ENCODE measurements around the gene BOD1L2. TPM values are rescaled to one million over a fixed set of nuclear protein-coding genes. Genes with fewer than 3 reads are reported as not detected.

BOD1L2 gene
- total RNA-seq, 1 experiment from 2014 or later = not detected

GRCh38 chr18:57150081-57150480 is 3.2 kb downstream of the BOD1L2 start:
- DNase-seq (ENCODE audit: low spot score) = no peak

DNA sequence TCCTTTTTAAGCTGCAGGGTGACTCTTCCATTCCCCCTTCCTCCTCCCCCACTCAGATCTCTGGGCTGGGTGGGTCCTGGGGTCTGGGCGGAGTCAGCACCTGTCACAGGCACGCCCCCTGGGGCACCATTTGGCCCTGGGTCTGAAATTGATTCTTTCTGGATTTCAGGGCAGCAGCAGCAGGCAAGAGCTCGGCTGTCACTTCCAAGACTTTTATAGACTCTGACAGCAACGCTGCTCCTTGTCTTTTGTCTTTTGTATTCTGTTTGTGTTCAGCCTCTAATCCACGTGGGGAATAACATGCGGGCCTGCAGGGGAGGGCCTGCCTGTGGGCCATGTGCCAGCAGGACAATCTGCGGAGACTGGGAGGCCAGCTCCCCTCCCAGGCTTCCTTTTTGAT is 3.9 kb downstream of the BOD1L2 start:
- no peak for DNase-seq (ENCODE audit: low spot score)

DNA sequence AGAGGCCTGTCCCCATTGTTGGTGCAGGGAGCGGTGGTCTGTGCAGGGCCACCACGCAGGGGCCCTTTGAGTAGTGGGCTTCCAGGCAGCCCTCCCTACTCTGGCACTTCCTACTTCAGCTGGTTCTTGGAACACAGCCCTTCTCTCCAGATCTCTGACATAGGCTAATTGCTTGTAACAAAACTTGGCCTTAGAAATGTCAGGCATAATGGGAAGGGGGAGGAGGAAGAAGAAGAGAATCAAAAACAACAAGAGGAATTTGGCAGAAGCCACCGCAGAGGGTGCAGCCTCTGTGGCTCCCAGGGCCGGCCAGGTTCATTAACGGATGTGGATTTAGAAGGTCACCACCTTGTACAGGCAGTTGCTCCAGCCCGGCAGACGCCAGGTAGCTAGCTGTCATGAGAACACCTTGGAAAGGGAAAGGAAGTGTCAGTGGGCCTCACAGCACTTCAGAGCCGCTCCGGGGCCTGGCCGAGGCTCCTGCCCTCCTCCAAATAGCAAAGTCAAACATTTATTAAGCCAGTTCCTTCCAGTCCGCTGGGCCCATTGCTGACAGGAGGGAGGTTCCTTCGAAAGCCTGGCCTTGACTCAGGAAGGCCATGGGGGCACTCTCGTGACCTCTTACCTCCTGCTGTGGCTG is 7.4 kb downstream of the BOD1L2 start:
- DNase-seq (ENCODE audit: low spot score) = no peak

DNA sequence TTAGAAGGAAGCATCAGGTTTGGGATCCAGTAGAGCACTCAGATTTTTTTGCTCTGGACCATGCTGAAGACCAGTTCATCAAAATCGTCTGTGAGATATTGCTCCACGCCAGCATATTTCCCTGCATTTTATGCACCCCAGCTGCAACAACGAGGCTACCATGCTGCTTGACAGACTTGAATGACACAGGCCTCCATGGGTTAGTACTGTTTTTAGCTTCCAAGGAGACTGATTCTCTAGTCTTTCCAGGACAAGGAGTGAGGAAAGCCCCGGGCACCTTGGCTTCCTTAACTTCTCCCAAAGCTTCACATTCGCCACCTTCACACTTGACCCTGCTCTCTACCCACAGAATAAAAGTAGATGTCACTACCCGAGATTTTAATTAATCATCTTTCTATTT is 17.5 kb downstream of the BOD1L2 start:
- DNase-seq (ENCODE audit: low spot score) = no peak

DNA sequence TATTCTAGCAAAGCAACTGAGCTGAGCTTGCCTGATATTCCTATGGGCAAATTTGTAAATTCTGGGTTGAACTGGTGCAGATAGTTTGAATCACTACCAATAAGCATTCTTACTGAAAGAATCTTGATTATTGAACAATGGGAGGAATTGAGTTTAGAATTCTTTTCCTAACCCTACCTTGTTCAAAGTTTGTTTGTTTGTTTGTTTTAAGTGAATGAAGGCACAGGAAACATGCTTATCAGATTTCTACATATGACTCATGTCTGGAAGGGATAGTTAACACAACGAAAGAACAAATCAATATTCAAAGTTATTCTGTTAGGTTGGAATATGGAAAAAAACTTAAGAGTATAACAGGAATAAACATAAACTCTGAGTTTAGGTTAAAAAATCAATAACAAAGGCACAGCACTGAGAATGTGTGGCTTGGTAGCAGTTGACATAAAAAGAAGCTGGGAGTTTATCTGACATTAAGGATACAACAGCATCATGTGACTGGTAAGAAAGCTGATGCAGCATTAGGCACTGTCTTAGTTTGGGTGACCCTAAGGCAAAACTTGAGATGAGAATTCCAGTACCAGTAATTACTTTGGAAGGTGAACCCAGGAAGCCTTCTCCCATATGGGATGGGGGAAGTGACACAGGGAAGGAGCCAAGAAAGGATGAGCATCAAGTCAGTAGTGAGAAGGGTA is 20.9 kb downstream of the BOD1L2 start:
- no peak for DNase-seq (ENCODE audit: low spot score)

GRCh38 chr18:57171026-57171425 is 24.1 kb downstream of the BOD1L2 start:
- no peak for DNase-seq (ENCODE audit: low spot score)

GRCh38 chr18:57175532-57175931 is 28.6 kb downstream of the BOD1L2 start:
- no peak for DNase-seq (ENCODE audit: low spot score)

DNA sequence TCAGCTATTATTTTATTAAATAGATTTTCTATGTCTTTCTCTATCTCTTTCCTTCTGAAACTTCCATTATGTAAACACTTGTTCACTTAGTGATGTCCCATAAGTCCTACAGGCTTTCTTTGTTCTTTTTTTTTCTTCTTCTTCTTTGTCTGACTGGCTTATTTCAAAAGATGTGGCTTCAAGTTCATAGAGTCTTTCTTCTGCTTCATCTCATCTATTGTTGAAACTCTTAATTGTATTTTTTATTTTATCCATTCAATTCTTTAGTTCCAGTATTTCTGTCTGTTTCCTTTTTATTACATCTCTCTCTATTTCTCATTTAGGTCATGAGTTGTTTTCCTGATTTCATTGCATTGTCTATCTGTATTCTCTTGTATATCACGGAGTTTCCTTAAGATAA is 38.5 kb downstream of the BOD1L2 start:
- no peak for DNase-seq (ENCODE audit: low spot score)

DNA sequence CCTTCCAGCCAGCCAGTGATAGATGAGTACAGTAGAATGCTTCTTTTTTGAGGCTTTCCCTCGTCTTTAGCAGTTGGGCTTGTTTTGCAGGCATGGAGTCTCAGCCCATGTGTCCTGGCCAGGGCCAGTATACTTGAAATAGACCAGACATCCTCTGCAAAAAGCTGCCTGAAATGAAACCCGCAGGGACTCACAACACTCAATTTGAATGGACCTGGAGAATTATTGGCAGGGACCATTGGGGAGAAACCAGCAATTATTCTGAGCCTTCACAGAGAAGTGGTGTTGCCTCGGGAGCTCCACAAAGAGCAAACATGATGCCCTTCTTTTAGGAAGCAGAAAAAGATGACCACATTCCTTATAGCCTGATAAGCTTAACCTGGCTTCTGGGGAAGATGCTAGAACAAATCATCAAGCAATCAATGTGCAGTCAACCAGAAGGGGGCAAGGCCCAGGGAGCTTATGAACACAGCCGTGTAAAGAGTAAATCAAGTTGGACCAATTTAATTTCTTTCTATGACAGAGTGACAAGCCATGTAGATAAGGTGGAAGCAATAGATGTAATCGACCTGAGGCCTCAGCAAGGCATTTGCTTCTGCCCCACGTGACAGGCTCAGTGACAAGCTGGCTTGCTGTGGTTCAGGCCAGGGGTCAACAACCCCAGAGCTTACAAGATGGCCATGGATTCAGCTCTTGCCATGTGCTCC is 42.1 kb downstream of the BOD1L2 start:
- no peak for DNase-seq (ENCODE audit: low spot score)

- no peak for DNase-seq (ENCODE audit: low spot score)
These were observed 43.1 kb downstream of the BOD1L2 start for GRCh38 chr18:57190026-57190425.

GRCh38 chr18:57194070-57194469 is 47.2 kb downstream of the BOD1L2 start:
- no peak for DNase-seq (ENCODE audit: low spot score)

- no peak for DNase-seq (ENCODE audit: low spot score)
These were observed 47.7 kb downstream of the BOD1L2 start for GRCh38 chr18:57194622-57195021.

DNA sequence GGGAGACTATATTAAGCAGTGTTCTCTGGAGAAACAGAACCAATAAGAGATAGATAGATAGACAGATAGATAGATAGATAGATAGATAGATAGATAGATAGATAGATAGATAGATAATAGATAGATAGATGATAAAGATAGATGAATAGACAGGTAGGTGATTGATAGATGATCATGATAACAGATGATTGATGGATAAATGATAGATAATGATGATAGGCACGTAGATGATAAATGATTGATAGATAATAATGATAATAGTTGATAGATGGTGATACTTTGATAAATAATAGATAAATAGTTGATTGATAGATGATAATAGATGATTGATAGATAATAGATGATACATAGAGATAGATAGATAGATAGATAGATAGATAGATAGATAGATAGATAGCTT is 48.5 kb downstream of the BOD1L2 start:
- no peak for DNase-seq (ENCODE audit: low spot score)

DNA sequence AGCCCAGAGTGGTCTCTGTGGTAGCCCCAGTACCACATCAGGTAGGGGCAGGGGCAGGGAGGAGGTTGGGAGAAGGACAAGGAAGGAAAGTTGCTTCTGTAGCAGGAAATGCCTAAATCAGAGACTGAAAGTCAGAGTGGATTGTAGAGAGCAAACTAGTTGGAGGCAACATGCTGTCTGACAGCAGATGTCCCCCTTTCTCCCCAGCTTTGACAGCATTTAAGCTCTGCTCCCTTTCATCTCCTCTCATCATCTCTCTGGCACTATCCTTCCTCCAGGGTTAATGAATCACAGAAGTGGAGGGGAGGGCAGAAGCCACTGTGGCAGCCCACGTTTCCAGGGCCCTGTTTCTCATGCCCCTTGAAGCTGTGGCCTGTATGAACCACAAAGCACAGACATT is 50.4 kb downstream of the BOD1L2 start:
- no peak for DNase-seq (ENCODE audit: low spot score)

DNA sequence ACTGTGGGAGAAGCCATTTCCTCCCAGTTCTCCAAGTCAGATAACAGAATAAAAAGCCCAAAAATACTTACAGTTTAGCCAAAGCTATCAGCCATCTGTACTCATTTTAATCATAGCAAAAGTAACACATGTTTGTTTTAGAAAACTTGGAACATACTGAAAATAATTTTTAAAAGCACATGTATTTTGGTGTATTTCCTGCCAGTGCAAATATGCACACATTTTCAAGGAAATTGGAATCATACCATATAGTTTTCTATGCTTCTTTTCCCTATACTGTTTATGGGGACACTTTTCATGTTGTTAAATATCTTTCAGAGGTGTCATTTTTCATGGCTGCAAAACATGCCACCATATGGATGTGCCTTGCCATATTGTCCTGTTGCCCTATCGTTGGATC is 51.2 kb downstream of the BOD1L2 start:
- DNase-seq (ENCODE audit: low spot score) = no peak

Other genes with a start within 250 kb of the BOD1L2 start
- not detected in 2 replicates for gene ST8SIA3, start 205.5 kb downstream of the BOD1L2 start, total RNA-seq (2014; rRNA removed; shearing (Covaris generic))

Data from H4 (cell line).